K562 (cell line): ENCODE results near the gene HAPLN2. TPM values are rescaled to one million over a fixed set of nuclear protein-coding genes. Genes with fewer than 3 reads are reported as not detected.

Source experiments
- BCOR ChIP-seq: fragments of 450-650 bp; IDR thresholded peaks from 2 replicates; pipeline ENCODE4 v1.6.1; 2016
- CTCFL ChIP-seq: IDR thresholded peaks from 2 replicates; pipeline ENCODE4 v1.6.1; 2011; ENCODE audit warnings: borderline replicate concordance, low read depth, mild to moderate bottlenecking, moderate library complexity, low read length; ENCODE audit not compliant: insufficient read depth, poor library complexity, severe bottlenecking
- CXXC5 ChIP-seq: fragments of 250-450 bp; sonication (Bioruptor Pico); IDR thresholded peaks from 2 replicates; pipeline ENCODE4 v1.8.0; 2022; ENCODE audit warnings: inconsistent platforms, mild to moderate bottlenecking, moderate library complexity
- E2F5 ChIP-seq: sonication (generic); formaldehyde crosslinking; IDR thresholded peaks from 2 replicates; pipeline ENCODE4 v1.8.0; 2022; ENCODE audit warnings: mild to moderate bottlenecking, missing genetic modification reagents
- FOXK2 ChIP-seq, 2 experiments: fragments of 450-650 bp; IDR thresholded peaks in 1 of 2; conservative IDR thresholded peaks in 1 of 2; 2 replicates each; pipeline ENCODE4 v1.6.1; 2016; ENCODE audit warnings: low read depth in 2 of 2, mild to moderate bottlenecking in 1 of 2
- FUS ChIP-seq: fragments of 200-400 bp; formaldehyde crosslinking; optimal IDR thresholded peaks from 2 replicates; pipeline ENCODE3; 2017; ENCODE audit warnings: low read depth, low read length
- KDM5B ChIP-seq: fragments of 200-600 bp; sonication (generic); IDR thresholded peaks from 2 replicates; pipeline ENCODE4 v1.6.1; 2012; ENCODE audit warnings: low read depth, mild to moderate bottlenecking, moderate library complexity, low read length, control low read depth, inconsistent platforms; ENCODE audit not compliant: insufficient replicate concordance
- MTA3 ChIP-seq: fragments of 450-650 bp; formaldehyde crosslinking; IDR thresholded peaks from 2 replicates; pipeline ENCODE4 v1.6.1; 2017; ENCODE audit warnings: mild to moderate bottlenecking, borderline replicate concordance
- NFIC ChIP-seq: fragments of 450-650 bp; IDR thresholded peaks from 2 replicates; pipeline ENCODE4 v1.6.1; 2017; ENCODE audit warnings: mild to moderate bottlenecking, inconsistent platforms
- NRF1 ChIP-seq, 2 experiments: fragments of 450-650 bp; IDR thresholded peaks in 1 of 2; conservative IDR thresholded peaks in 1 of 2; 2 replicates each; pipeline ENCODE4 v1.6.1; 2014; ENCODE audit warnings: mild to moderate bottlenecking in 2 of 2
- PML ChIP-seq: IDR thresholded peaks from 2 replicates; pipeline ENCODE4 v1.6.1; 2012; ENCODE audit warnings: low read length, inconsistent platforms
- POLR2G ChIP-seq: fragments of 200-400 bp; formaldehyde crosslinking; IDR thresholded peaks from 2 replicates; pipeline ENCODE4 v1.6.1; 2017; ENCODE audit warnings: low read depth, mild to moderate bottlenecking, antibody characterized with exemption, low read length, moderate library complexity
- SNAPC5 ChIP-seq: fragments of 250-450 bp; sonication (Bioruptor Pico); IDR thresholded peaks from 2 replicates; pipeline ENCODE4 v1.8.0; 2021; ENCODE audit warnings: moderate library complexity, mild to moderate bottlenecking, inconsistent platforms
- TRIM25 ChIP-seq: fragments of 450-650 bp; IDR thresholded peaks from 2 replicates; pipeline ENCODE4 v1.7.0; 2016; ENCODE audit warnings: borderline replicate concordance
- ZBTB7A ChIP-seq: IDR thresholded peaks from 2 replicates; pipeline ENCODE4 v1.6.1; 2011; ENCODE audit warnings: low read depth, mild to moderate bottlenecking, low read length, moderate library complexity, borderline replicate concordance; ENCODE audit not compliant: control insufficient read depth
- ZNF324 ChIP-seq: fragments of 250-450 bp; sonication (Bioruptor Pico); IDR thresholded peaks from 2 replicates; pipeline ENCODE4 v1.4.0; 2020; ENCODE audit warnings: mild to moderate bottlenecking
- polyA plus RNA-seq, 8 experiments: library from polyadenylated mRNA; depleted of rRNA in 4 of 8; stranded (reverse) in 5 of 8; unstranded in 3 of 8; fragments of >200 nt; fragmentation: Nextera tagmentation in 2 of 8; fragmentation: Illumina TruSeq in 1 of 8; extraction: Ambion mirVana in 2 of 8; extraction: Trizol in 1 of 8; gene quantifications; 2 replicates each; pipeline versions ENCODE4 v1.2.1 to v1.2.3, GENCODE V29; 2011 to 2014; ENCODE audit warnings: inconsistent platforms in 1 of 8, missing spikeins in 1 of 8
- total RNA-seq, 7 experiments: library from RNA; depleted of rRNA in 6 of 7; stranded (reverse); fragments of >200 nt in 6 of 7; fragmentation: Illumina TruSeq in 2 of 7; extraction: Trizol in 2 of 7; gene quantifications; 2 replicates each; pipeline versions ENCODE4 v1.2.1 to v1.2.3, GENCODE V29; 2011 to 2021; ENCODE audit warnings: low replicate concordance in 1 of 7
- TF ChIP-seq, protein P1 (sequence below), 2 experiments: fragments of 450-650 bp; IDR thresholded peaks; 2 replicates each; pipeline ENCODE4 v1.6.1; 2016
- TF ChIP-seq, protein P2 (sequence below): fragments of 450-650 bp; IDR thresholded peaks from 2 replicates; pipeline ENCODE4 v1.6.1; 2016; ENCODE audit warnings: antibody characterized with exemption

The HAPLN2 gene
- total and polyA plus RNA-seq, 9 of the 15 experiments (the other 6 are each of a cell fraction or from before 2014, with no cell fraction given), result 0.14 to 5.2 (median 3.8) TPM; not detected in 4

DNA sequence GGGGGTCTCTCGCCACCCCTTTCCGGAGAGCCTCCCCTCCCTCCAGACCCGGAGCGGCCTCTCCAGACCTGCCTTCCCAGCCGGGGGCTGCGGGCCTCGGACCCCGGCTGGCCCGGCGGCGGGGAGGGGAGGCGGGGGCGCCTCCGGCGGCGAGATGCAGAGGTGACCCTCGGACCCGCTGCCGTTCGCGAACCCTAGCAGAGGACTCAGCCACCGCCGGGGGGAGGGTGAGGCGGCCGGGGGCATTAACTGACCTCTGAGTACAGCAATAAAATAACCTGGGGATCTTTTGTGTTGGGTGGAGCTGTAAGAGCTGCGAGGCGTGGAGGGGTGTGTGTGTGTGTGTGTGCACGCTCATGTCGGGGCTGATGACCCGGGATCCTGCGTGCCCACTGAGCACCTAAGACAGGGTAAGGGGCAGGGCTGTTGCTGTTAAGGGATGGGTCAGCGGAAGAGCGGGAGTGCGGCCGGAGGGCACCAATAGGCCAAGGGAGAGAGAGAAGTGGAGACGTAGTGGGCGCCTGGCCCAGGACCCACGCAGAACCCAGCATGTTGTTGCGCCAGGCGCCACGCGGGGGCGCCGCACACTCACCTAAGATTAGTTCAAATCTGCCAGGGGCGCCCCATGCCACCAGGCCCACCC lies 6.3 kb downstream of the HAPLN2 start (continued):
- TF ChIP-seq CTCFL, result peak; percentile 40
- no peak for TF ChIP-seq ZNF324 (CRISPR knock-in tag)
- TF ChIP-seq FUS, result no peak
- TF ChIP-seq MTA3, result no peak
- TF ChIP-seq E2F5 (CRISPR knock-in tag), result 0 out of 2 replicates have a peak, but pooled peaks have one; percentile 10
- peak; percentile 19; the same call in 1 of the 2 replicates for TF ChIP-seq CXXC5 (CRISPR knock-in tag)
- TF ChIP-seq, protein P1, sequence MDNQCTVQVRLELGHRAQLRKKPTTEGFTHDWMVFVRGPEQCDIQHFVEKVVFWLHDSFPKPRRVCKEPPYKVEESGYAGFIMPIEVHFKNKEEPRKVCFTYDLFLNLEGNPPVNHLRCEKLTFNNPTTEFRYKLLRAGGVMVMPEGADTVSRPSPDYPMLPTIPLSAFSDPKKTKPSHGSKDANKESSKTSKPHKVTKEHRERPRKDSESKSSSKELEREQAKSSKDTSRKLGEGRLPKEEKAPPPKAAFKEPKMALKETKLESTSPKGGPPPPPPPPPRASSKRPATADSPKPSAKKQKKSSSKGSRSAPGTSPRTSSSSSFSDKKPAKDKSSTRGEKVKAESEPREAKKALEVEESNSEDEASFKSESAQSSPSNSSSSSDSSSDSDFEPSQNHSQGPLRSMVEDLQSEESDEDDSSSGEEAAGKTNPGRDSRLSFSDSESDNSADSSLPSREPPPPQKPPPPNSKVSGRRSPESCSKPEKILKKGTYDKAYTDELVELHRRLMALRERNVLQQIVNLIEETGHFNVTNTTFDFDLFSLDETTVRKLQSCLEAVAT (IDR thresholded peaks at IDR 0.05), result no peak
- peak; percentile 23 for TF ChIP-seq KDM5B
- 0 out of 2 replicates have a peak, but pooled peaks have one; percentile 81 for TF ChIP-seq TRIM25
- TF ChIP-seq POLR2G, result peak; percentile 22; the same call in 1 of the 2 replicates
- TF ChIP-seq SNAPC5 (CRISPR knock-in tag), result no peak
- TF ChIP-seq PML, result no peak
- peak; percentile 88 for TF ChIP-seq ZBTB7A
- TF ChIP-seq FOXK2 (conservative IDR thresholded peaks at IDR 0.05 in 1 of 2, IDR thresholded peaks at IDR 0.05 in 1 of 2; ENCODE audit: low read depth in 2 of 2), result peak; percentile 20 to 61; a peak in 2 of 4 replicates
- TF ChIP-seq NFIC, result peak; percentile 42
- peak in 1 of 2 experiments; percentile 24; a peak in 1 of 4 replicates for TF ChIP-seq NRF1 (conservative IDR thresholded peaks at IDR 0.05 in 1 of 2, IDR thresholded peaks at IDR 0.05 in 1 of 2)
- TF ChIP-seq, protein P2, sequence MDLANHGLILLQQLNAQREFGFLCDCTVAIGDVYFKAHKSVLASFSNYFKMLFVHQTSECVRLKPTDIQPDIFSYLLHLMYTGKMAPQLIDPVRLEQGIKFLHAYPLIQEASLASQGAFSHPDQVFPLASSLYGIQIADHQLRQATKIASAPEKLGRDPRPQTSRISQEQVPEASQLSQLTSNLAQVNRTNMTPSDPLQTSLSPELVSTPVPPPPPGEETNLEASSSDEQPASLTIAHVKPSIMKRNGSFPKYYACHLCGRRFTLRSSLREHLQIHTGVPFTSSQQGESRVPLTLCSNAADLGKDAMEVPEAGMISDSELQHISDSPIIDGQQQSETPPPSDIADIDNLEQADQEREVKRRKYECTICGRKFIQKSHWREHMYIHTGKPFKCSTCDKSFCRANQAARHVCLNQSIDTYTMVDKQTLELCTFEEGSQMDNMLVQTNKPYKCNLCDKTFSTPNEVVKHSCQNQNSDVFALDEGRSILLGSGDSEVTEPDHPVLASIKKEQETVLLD, result peak; percentile 86
- peak; percentile 42; the same call in 1 of the 2 replicates for TF ChIP-seq BCOR
